NCI-H2227 (cell line): ENCODE data around the gene LRRFIP2.
"Not testable (repeated sequence)": the region's sequence is repeated elsewhere in the genome, so short reads cannot be mapped to it uniquely, and the experiment has no call there.

Experiments used
- DNase-seq: peaks from one replicate; lab custom pipeline; 2025; ENCODE audit not compliant: unreplicated experiment; lab: John Stamatoyannopoulos, UW

The LRRFIP2 gene

GRCh38 chr3:37074178-37074577, 100.2 kb downstream of the LRRFIP2 start:
- no peak for DNase-seq

GRCh38 chr3:37072892-37073291, 101.5 kb downstream of the LRRFIP2 start:
- no peak for DNase-seq

- no peak for DNase-seq
These were observed 102.5 kb downstream of the LRRFIP2 start for GRCh38 chr3:37071921-37072320.

GRCh38 chr3:37068031-37068430, 106.4 kb downstream of the LRRFIP2 start:
- DNase-seq: no peak

GRCh38 chr3:37067577-37067976, 106.8 kb downstream of the LRRFIP2 start:
- no peak for DNase-seq

GRCh38 chr3:37064747-37065146, 109.6 kb downstream of the LRRFIP2 start:
- no peak for DNase-seq

GRCh38 chr3:37058117-37058516, 116.3 kb downstream of the LRRFIP2 start:
- DNase-seq: no peak

GRCh38 chr3:37056826-37057225, 117.6 kb downstream of the LRRFIP2 start:
- no peak for DNase-seq

- DNase-seq: not testable (repeated sequence)
These were observed 119.3 kb downstream of the LRRFIP2 start for GRCh38 chr3:37055077-37055476.

- DNase-seq: no peak
These were observed 120.0 kb downstream of the LRRFIP2 start for GRCh38 chr3:37054370-37054769.

- no peak for DNase-seq
These were observed 120.6 kb downstream of the LRRFIP2 start for GRCh38 chr3:37053753-37054152.

- DNase-seq: no peak
These were observed 121.0 kb downstream of the LRRFIP2 start for GRCh38 chr3:37053337-37053736.

GRCh38 chr3:37052860-37053259, 121.5 kb downstream of the LRRFIP2 start:
- DNase-seq: no peak

- no peak for DNase-seq
These were observed 124.1 kb downstream of the LRRFIP2 start for GRCh38 chr3:37050282-37050681.

GRCh38 chr3:37042712-37043111, 131.7 kb downstream of the LRRFIP2 start:
- DNase-seq: not testable (repeated sequence)

- DNase-seq: no peak
These were observed 132.7 kb downstream of the LRRFIP2 start for GRCh38 chr3:37041546-37042195.

GRCh38 chr3:37040231-37040630, 134.2 kb downstream of the LRRFIP2 start:
- no peak for DNase-seq

GRCh38 chr3:37039161-37039846, 135.1 kb downstream of the LRRFIP2 start:
- DNase-seq: no peak

GRCh38 chr3:37037352-37037751, 137.0 kb downstream of the LRRFIP2 start:
- DNase-seq: no peak

- DNase-seq: no peak
These were observed 141.4 kb downstream of the LRRFIP2 start for GRCh38 chr3:37032961-37033360.

- DNase-seq: no peak
These were observed 143.2 kb downstream of the LRRFIP2 start for GRCh38 chr3:37031096-37031682.

- DNase-seq: no peak
These were observed 143.8 kb downstream of the LRRFIP2 start for GRCh38 chr3:37030588-37030987.
